NCI-H2227 treated with DMSO at 0.1 percent for 48 hours (cell line): ENCODE data around the gene DPEP1.

Experiments used
- DNase-seq: peaks from one replicate; lab custom pipeline; 2025; lab: John Stamatoyannopoulos, UW

DPEP1 gene

DNA sequence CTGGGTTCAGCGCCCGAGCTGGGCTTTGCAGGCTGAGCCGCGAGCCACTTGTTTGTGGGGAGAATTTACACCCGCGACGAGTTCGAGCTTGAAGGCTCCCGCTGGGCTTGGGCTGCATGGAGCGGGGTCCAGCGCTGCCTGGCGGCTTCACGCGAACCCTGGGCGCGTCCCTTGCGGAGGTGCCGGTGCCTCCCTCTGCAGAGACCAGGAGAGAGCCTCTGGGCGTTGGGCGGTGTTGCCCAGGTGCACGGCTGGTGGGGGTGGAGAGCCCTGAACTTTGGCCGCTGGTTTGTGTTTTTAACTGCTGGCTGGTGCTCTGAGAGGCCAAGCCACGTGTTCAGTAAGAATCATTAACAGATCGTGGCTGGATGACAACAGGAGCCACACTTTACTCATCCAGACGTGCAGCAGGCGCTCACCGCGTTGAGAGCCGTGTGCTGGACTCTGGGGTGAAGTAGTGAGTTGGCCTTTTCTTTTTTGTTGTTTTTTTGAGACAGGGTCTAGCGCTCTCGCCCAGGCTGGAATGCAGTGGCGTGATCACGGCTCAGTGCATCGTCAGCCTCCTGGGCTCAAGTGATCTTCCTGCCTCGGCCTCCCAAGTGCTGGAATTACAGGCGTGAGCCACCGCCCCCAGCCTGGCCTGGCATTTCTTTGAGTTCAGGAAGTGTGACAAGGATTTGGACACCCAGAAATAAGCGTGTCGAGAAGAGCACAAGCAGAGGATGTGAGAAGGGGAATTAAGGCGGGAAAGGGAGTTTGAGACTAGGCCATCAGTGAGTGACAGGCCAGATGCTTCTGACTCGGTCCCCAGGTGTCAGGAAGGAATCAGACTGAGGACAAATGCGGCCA lies 73.9 kb downstream of the DPEP1 start:
- DNase-seq = no peak
